ENCODE measurements around the gene MT1X. TPM values are rescaled to one million over a fixed set of nuclear protein-coding genes. Genes with fewer than 3 reads are reported as not detected.

MT1X gene
- total RNA-seq (2014; rRNA removed; shearing (Covaris generic)), result 24.9 and 97.3 TPM in 2 replicates

DNA sequence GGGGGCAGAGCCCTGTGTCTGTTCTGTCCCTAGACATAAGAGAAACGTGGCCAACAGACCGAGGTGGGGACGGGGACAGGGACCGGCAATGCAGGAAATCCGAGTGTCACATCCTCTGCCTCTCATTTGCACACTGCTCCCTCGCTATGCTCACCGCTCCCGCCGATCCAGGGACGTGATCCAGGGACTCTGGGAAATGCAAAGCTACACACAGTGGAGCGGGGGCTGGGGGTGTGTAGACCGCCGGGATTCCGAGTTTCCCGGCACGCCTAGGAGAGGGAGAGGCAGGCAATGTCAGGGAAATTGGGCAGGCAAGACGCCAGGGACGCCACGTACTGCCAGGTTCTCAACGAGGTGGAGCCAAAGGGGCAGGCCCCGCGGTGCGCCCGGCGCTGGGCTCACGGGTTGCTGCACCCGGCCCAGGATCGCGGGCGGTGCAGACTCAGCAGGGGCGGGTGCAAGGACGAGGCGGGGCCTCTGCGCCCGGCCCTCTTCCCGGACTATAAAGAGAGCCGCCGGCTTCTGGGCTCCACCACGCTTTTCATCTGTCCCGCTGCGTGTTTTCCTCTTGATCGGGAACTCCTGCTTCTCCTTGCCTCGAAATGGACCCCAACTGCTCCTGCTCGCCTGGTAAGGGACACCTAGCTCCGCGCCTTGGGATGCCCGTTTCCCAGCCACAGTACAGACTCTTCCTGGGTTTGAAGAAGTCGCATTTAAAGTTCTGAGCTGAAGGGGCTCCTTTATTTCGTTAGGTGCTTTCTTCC is at the start of gene MT1X:
TSS of gene MT1X (plus strand) at position 532 of the 764 bp plus-strand sequence. CDS start at position 603, 71 bp downstream.
- peak; percentile 83 for DNase-seq (ENCODE audit: low spot score)

DNA sequence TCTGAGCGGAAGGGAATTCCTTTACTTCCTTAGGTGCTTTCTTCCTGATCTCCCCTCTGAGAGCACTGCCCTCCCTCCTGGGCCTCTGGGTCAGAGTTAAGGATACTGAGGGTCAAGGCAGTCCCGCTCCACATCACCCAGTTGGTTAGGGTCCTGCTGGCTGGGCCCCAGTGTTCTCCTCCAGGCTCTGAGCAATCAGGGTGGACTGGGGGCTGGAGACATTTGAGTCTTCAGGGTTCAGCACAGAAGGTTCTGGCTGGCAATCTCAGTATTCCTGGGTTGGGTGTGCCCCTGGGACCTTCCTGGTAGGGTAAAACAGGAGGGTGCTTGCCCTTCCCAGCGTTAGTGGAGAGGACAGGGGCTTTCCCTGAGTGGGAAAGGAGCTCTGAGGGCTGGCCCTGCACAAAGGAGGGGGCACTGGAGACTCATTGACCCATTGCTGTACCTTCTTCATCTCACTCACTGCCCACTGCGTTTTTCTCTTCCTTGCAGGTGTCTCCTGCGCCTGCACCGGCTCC is 49.4 kb upstream of the MT1X start:
- no peak for DNase-seq (ENCODE audit: low spot score)

DNA sequence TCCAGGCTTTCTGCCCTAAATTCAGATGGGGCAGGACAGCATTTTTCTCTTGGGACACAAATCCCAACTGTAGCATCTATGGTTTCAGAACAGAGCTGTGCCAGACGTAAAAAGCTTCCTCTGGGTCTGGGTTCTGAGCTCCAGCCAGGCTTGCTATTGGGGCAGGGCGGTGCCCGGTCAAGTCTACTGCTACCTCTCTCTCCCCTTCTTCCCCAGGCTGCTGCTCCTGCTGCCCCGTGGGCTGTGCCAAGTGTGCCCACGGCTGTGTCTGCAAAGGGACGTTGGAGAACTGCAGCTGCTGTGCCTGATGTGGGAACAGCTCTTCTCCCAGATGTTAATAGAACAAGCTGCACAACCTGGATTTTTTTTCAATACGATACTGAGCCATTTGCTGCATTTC is 48.7 kb upstream of the MT1X start:
- no peak for DNase-seq (ENCODE audit: low spot score)

DNA sequence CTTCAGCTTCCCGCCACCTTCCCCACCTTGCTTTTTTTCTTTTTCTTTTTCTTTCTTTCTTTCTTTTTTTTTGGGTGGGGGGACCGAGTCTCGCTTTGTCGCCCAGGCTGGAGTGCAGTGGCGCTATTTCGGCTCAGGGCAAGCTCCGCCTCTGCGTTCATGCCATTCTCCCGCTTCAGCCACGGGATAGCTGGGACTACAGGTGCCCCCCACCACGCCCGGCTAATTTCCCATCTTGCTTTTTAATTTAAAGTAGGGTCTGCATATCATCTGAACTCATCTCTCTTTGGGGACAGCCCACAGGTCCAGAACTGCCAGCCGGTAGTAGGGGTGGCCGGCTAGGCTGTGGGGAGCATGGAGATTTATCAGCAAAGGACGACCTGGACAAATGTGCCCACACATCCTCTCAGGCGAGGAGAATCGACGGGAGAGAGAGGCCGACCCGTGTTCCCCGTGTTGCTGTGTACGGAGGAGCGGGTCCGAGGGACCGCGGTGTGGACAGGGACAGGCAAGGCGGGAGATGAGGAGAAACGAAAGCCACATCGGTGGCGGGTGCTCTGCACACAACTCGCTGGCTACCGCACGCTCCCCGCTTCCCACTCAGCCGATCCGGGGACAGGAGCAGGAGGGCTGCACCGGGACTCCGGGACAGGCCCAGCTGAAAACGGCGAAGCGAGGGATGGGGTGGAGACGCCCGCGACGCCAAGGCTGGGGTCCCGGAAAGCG is 47.4 kb upstream of the MT1X start:
- no peak for DNase-seq (ENCODE audit: low spot score)

DNA sequence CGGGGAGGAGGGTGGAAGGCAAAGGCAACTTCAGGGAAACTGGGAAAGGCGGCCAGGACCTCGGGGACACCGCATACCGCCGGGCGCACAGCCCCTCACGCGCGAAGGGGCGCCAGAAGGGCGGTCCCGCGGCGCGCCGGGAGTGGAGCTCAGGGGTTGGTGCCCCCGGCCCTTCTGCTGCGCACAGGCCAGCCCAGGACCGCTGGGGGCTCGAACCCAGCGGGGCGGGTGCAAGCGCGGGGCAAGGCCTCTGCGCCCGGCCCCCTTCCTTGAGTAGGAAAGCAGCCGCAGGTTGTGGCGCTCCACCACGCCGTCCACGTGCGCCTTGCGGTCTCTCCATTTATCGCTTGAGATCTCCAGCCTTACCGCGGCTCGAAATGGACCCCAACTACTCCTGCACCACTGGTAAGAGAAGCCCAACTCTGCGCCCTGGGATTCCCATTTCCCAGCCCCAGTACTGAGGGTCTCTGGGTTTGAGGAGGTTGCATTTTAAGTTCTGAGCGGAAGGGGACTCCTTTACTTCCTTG is 46.8 kb upstream of the MT1X start:
- no peak for DNase-seq (ENCODE audit: low spot score)

DNA sequence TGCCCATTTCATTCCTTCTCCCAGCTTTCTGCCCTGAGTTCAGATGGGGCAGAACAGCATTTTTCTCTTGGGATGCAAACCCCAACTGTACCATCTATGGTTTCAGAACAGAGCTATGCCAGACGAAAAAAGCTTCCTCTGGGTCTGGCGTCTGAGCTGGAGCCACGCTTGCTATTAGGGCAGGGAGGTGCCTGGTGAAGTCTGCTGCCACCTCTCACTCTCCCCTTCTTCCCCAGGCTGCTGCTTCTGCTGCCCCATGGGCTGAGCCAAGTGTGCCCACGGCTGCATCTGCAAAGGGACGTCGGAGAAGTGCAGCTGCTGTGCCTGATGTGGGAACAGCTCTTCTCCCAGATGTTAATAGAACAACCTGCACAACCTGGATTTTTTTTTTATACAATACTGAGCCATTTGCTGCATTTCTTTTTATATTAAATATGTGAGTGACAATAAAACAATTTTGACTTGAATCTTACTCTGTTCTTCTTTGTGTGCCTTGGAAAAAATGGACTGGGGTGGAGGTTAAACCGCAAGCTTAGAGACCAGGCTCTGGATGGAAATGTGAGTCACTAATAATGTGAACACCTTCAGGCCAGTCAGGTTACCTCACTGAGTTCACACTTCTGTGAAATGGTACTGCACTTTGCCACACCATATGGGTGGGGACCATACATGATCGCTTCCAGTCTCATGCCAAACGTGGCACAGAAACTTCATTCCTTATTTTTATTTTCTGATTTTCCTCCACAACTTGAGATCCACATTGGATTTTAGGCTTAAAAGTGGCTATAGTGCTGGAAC is 45.5 kb upstream of the MT1X start:
- DNase-seq (ENCODE audit: low spot score), result no peak

DNA sequence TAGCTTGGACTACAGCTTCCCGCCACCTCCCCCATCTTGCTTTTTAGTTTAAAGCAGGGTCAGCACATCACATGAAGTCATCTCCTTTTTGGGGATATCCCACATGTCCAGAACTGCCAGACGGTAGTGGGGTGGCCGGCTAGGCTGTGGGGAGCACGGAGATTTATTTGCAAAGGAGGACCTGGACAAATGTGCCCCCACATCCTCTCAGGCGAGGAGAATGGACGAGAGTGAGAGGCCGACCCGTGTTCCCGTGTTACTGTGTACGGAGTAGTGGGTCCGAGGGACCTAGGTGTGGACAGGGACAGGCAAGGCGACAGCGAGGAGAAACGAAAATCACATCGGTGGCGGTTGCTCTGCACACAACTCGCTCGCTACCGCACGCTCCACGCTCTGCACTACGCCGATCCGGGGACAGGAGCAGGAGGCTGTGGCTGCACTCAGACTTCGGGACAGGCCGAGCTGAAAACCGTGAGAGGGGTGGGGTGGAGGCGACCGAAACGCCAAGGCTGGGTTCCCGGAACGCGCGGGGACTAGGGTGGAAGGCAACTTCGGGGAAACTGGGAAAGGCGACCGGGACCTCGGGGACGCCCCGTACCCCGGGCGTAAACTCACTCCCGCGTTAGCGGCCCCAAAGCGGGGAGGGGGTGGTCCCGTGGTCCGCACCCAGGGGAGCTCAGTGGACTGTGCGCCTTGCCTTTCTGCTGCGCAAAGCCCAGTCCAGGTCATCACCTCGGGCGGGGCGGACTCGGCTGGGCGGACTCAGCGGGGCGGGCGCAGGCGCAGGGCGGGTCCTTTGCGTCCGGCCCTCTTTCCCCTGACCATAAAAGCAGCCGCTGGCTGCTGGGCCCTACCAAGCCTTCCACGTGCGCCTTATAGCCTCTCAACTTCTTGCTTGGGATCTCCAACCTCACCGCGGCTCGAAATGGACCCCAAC is 44.2 kb upstream of the MT1X start, which contains the start of gene MT1A:
TSS of gene MT1A (plus strand) at position 853 of the 937 bp plus-strand sequence. CDS start at position 926, 73 bp downstream.
- DNase-seq (ENCODE audit: low spot score), result no peak

DNA sequence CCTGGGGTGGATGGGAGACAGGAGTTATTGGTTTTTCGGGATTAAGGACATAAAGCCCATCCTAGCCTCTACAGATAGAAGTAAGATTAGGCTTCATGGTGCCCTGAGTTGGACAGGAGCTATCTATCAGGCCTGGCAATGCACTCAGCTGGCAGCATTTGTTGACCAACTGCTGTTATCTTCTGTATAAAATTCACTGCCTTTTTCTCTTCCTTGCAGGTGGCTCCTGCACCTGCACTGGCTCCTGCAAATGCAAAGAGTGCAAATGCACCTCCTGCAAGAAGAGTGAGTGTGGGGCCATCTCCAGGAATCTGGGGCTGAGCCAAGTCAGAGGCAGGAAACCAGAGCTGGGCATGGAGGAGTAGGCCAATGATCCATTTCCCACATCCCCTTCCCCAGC is 43.2 kb upstream of the MT1X start:
- no peak for DNase-seq (ENCODE audit: low spot score)

DNA sequence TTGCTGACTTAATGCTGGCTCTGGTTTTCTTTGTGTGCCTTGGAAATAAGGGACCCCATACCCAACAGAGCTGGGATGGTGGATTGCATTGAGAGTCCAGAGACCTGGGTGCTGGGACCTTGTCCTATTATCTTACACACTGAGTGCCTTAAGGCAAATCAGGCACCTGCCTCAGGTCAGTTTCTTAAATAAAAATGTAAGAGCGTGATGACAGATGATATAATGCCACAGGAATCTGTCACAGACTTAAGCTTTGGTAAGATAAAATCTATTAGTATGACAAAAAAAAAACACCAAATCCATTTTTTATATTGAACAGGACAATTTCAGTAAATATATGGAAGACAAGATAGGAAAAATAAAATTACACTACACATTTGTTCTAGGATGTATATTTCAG is 42.2 kb upstream of the MT1X start:
- no peak for DNase-seq (ENCODE audit: low spot score)

DNA sequence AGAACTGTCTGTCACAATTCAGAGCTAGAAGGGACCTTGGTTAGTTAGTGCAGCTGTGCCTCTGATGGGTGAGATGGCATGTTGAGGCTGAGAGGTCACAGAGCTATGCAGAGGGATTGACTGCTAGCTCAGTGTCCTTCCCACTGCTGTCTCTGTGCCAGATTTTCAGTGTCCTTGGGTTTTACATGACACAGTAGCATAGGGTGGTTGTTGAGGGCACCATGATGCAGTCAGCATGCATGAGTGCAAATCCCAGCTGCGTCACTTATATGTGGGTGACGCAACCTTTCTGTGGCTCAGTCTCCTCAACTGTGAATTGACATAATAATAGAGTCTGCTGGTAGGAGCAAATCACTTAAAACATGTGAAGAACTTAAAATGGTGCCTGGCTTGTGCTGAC is 41.1 kb upstream of the MT1X start:
- DNase-seq (ENCODE audit: low spot score), result no peak

DNA sequence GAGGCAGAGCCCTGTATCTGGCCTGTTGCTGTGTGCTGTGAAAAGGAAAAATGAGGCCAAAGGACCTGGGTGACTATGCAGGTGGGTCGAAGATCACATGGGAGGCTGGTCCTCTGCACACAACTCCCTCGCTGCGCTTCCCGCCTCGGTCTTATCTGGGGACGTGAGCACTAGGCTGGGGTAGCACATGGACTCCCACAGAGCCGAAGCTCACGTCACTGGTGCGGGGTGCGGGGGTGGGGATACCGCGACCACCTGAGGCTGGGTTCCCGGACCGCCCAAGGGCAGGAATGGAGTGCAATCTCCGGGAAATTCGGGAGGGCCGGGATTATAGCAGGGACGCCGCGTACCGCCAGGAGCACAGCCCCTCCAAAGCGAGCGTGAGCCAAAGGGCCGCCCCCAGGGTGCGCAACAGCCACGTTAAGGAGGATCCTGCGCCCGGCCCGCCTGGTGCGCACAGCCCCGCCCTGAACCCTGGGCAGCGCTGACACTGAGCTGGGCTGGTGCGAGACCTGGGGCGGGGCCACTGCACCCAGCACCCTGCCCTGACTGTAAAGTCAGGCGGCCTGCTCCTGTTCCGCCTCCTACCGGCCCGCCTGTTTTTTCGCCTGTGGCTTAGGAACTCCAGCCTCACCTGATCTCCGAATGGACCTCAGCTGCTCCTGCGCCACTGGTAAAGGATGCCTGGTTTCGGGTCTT is 39.0 kb upstream of the MT1X start:
- DNase-seq (ENCODE audit: low spot score), result no peak

DNA sequence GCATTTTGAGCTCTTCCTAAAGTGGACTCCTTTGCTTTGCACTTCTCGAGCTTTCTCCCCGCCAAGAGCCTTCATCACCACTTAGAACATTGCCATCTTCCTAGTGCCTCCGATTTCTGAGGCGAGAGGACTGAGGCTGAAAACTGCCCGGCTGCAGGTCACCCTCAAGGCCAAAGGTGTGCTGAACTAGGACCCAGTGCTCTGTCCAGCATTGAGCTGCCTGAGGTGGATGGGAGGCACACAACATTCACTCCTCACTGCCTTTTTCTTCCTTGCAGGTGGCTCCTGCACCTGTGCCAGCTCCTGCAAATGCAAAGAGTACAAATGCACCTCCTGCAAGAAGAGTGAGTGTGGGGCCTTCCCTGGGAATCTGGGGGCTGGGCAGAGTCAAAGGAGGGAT is 38.4 kb upstream of the MT1X start:
- no peak for DNase-seq (ENCODE audit: low spot score)

DNA sequence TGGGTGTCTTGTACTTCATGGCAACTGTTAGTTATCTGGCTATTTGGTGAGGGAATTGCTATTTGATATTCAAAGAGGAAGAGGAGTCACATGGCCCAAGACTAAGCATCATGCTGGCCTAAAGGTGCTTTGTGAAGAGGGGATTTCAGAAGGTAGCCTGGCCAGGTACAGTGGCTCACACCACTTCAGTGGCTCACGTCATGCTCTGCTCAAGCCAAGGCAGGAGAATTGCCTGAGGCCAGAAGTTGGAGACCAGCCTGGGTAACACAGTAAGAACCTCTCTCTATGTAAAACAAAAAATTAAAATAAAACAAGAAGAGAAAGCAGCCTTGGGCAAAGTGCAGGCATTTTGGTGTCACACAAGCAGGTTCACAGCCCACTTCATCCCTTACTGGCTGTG is 37.0 kb upstream of the MT1X start:
- no peak for DNase-seq (ENCODE audit: low spot score)

DNA sequence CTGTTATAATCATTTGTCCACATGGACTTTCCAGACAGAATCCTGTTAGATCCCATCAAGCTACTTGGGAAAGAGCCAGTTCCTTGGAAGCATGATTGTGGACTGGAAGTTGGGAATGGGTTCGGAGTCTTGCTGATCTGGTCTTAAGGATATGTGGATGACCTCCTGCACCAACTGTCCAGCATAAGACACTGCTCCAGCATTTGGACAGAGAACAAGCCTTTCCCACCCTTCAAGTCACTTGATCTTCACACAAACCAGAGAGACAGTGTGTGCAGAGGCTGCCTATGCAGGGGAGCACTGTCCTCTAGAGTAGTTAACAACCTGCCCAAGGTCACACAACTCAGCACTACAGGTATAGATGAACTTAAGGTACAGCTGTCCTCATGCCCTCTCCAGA is 36.4 kb upstream of the MT1X start:
- DNase-seq (ENCODE audit: low spot score), result no peak

DNA sequence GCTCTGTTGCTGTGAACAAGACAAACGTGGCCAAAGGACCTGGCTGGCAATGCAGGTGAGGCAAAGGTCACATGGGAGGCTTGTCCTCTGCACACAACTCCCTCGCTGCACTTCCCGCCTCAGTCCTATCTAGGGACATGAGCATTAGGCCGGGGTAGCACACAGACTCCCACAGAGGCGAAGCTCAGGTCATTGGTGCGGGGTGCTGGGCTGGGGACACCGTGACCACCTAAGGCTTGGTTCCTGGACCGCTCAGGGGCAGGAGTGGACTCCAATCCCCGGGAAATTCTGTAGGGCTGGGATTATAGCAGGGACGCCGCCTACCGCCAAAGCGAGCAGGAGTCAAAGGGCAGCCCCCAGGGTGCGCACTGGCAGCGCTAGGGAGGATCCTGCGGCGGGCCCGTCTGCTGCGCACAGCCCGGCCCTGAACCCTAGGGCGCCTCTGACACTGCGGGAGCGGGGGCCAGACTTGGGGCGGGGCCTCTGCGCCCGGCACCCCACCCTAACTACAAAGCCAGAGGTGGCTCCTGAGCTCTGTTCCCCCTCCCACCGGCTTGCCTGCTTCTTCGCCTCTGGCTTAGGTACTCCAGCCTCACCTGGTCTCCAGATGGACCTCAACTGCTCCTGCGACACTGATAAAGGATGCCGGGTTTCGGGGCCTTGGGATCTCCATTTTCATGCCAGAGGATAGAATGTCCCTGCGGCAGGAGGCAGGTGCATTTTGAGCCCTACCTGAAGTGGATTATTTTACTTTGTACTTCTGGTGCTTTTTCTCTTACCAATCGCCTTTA is 34.4 kb upstream of the MT1X start:
- DNase-seq (ENCODE audit: low spot score), result no peak

DNA sequence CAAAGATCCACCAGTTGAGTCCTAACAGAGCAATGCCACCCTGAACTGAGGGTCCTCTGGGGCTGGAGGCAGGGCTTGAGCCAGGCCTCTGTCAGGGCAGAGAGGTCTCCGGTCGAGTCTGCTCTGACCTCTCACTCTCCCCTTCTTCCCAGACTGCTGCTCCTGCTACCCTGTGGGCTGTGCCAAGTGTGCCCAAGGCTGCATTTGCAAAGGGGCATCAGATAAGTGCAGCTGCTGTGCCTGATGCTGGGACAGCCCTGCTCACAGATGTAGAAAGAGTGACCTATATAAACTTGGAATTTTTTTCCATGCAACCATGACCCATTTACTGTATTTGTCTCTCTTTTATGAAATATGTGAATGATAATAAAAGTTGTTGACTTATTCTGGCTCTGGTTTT is 33.0 kb upstream of the MT1X start:
- DNase-seq (ENCODE audit: low spot score), result no peak

DNA sequence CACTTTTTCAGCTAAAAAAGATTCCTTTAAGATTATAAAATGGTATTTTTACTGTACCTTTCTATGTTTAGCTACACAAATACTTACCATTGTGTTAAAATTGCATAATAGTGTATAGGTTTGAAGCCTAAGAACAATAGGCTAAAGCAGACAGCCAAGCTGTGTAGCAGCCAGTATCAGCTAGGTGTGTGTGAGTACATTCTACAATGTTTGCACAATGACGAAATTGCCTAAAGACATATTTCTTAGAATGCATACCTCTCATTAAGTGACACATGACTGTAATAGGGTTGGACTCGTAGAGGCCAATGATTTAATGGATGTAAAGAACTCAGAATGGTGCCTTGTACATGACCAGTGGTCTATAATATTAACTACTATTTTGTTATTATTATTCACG is 32.5 kb upstream of the MT1X start:
- DNase-seq (ENCODE audit: low spot score), result no peak

DNA sequence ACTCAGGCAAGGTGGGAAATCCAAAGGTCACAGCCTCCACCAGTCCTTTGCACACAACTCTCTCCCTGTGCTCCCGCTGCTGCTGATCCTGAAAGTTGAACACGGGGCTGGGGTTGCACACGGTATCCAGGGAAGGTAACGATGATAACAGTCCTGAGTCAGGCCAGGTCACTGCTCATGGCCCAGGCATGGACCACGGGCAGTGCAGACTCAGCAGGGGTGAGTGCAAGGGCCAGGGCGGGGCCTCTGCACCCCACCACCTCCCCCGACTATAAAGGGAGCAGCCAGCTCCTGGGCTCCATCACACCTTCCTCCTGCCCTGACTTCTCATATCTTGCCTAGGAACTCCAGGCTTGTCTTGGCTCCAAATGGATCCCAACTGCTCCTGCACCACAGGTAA is 30.7 kb upstream of the MT1X start, which contains the start of gene MT1B:
TSS of gene MT1B (plus strand) at position 301 of the 400 bp plus-strand sequence. CDS start at position 369, 68 bp downstream.
- DNase-seq (ENCODE audit: low spot score), result no peak

DNA sequence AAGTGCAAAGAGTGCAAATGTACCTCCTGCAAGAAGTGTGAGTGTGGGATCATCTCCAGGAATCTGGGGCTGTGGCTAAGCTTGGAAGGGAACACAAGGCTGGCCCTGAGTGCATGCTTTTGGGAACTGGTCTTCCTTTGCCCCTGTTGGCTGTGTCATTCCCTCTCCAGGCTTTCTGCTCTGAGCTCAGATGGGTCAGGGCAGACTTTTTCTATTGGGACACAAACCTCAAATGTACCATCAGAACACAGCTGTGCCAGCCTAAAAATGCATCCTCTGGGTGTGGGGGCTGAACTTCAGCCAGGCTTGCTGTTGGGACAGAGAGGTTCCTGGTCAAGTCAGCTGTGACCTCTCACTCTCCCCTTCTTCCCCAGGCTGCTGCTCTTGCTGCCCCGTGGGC is 29.7 kb upstream of the MT1X start:
- DNase-seq (ENCODE audit: low spot score), result no peak
